Liver (tissue), 9 donors: ENCODE results near the gene STK39. TPM values are rescaled to one million over a fixed set of nuclear protein-coding genes. Genes with fewer than 3 reads are reported as not detected.

Source experiments
- DNase-seq: peaks from one replicate; pipeline ENCODE4 v3.0.0-alpha.2; 2017; ENCODE audit warnings: low spot score
- H3K27ac ChIP-seq, 2 donors: one replicate each; pipeline ENCODE4 v1.7.0; 2013; ENCODE audit warnings: inconsistent platforms in 2 of 2, low read length in 2 of 2, control low read depth in 1 of 2, low read depth in 1 of 2, mild to moderate bottlenecking in 1 of 2
- H3K27me3 ChIP-seq, 4 donors: one replicate each; pipeline versions ENCODE4 v1.6.1 to v1.7.0; 2013; ENCODE audit warnings: low read length in 3 of 4, inconsistent platforms in 1 of 4, mild to moderate bottlenecking in 1 of 4, moderate library complexity in 1 of 4; ENCODE audit not compliant: control insufficient read depth in 4 of 4, insufficient read depth in 4 of 4
- H3K36me3 ChIP-seq, 4 donors: one replicate each; pipeline versions ENCODE4 v1.6.1 to v1.7.0; 2013; ENCODE audit warnings: low read length in 3 of 4, mild to moderate bottlenecking in 3 of 4, low read depth in 1 of 4, moderate library complexity in 1 of 4; ENCODE audit not compliant: control insufficient read depth in 4 of 4, insufficient read depth in 3 of 4
- H3K4me1 ChIP-seq, 4 donors: one replicate each; pipeline versions ENCODE4 v1.6.1 to v1.7.0; 2013; ENCODE audit warnings: low read length in 3 of 4, mild to moderate bottlenecking in 3 of 4, moderate library complexity in 1 of 4; ENCODE audit not compliant: control insufficient read depth in 4 of 4, insufficient read depth in 4 of 4
- H3K4me3 ChIP-seq, 3 donors: one replicate each; pipeline versions ENCODE4 v1.6.1 to v1.7.0; 2013; ENCODE audit warnings: low read length in 3 of 3, control low read depth in 1 of 3, low read depth in 1 of 3, mild to moderate bottlenecking in 1 of 3
- H3K9ac ChIP-seq, 2 donors: one replicate each; pipeline ENCODE4 v1.7.0; 2013; ENCODE audit warnings: low read length in 2 of 2, mild to moderate bottlenecking in 2 of 2, moderate library complexity in 2 of 2, control low read depth in 1 of 2, low read depth in 1 of 2
- H3K9me3 ChIP-seq, 4 donors: one replicate each; pipeline versions ENCODE4 v1.6.1 to v1.7.0; 2013; ENCODE audit warnings: low read length in 3 of 4; ENCODE audit not compliant: control insufficient read depth in 4 of 4
- EGR1 ChIP-seq, 2 donors: IDR thresholded peaks; 2 replicates each; pipeline ENCODE4 v1.6.1; 2016 to 2018; ENCODE audit warnings: antibody characterized with exemption in 2 of 2, low read depth in 2 of 2
- FOXA1 ChIP-seq: IDR thresholded peaks from 2 replicates; pipeline ENCODE4 v1.6.1; 2016; ENCODE audit warnings: antibody characterized with exemption
- FOXA2 ChIP-seq: IDR thresholded peaks from 2 replicates; pipeline ENCODE4 v1.6.1; 2016; ENCODE audit warnings: antibody characterized with exemption
- GABPA ChIP-seq, 2 donors: IDR thresholded peaks in 1 of 2; conservative IDR thresholded peaks in 1 of 2; 2 replicates each; pipeline ENCODE4 v1.6.1; 2016; ENCODE audit warnings: antibody characterized with exemption in 2 of 2, mild to moderate bottlenecking in 1 of 2, moderate library complexity in 1 of 2
- HNF4A ChIP-seq, 2 donors: conservative IDR thresholded peaks; 2 replicates each; pipeline ENCODE4 v1.6.1; 2016; ENCODE audit warnings: antibody characterized with exemption in 2 of 2, mild to moderate bottlenecking in 2 of 2
- HNF4G ChIP-seq: IDR thresholded peaks from 2 replicates; pipeline ENCODE4 v1.6.1; 2016; ENCODE audit warnings: antibody characterized with exemption
- JUND ChIP-seq, 2 donors: IDR thresholded peaks; 2 replicates each; pipeline ENCODE4 v1.6.1; 2016; ENCODE audit warnings: antibody characterized with exemption in 2 of 2
- MAX ChIP-seq: IDR thresholded peaks from 2 replicates; pipeline ENCODE4 v1.6.1; 2016; ENCODE audit warnings: antibody characterized with exemption
- NR2F2 ChIP-seq: IDR thresholded peaks from 2 replicates; pipeline ENCODE4 v1.6.1; 2016; ENCODE audit warnings: antibody characterized with exemption
- RAD21 ChIP-seq, 2 donors: IDR thresholded peaks; 2 replicates each; pipeline ENCODE4 v1.6.1; 2016; ENCODE audit warnings: antibody characterized with exemption in 2 of 2, mild to moderate bottlenecking in 2 of 2
- REST ChIP-seq: IDR thresholded peaks from 2 replicates; pipeline ENCODE4 v1.6.1; 2016; ENCODE audit warnings: antibody characterized with exemption, mild to moderate bottlenecking
- RXRA ChIP-seq, 2 donors: IDR thresholded peaks; 2 replicates each; pipeline ENCODE4 v1.6.1; 2017 to 2018; ENCODE audit warnings: antibody characterized with exemption in 2 of 2, mild to moderate bottlenecking in 1 of 2
- TAF1 ChIP-seq: conservative IDR thresholded peaks from 2 replicates; pipeline ENCODE4 v1.6.1; 2016; ENCODE audit warnings: antibody characterized with exemption, mild to moderate bottlenecking
- YY1 ChIP-seq: IDR thresholded peaks from 2 replicates; pipeline ENCODE4 v1.6.1; 2016; ENCODE audit warnings: antibody characterized with exemption, mild to moderate bottlenecking
- ZBTB33 ChIP-seq: IDR thresholded peaks from 2 replicates; pipeline ENCODE4 v1.6.1; 2016; ENCODE audit warnings: antibody characterized with exemption
- WGBS: extraction: QIAGEN DNeasy Blood & Tissue Kit; methylation state at CpG from one replicate; pipeline ENCODE4 v1.1.7; 2013; 5-methylcytosine and 5-hydroxymethylcytosine counted together
- polyA plus RNA-seq, 2 donors: library from polyadenylated mRNA; stranded (reverse) in 1 of 2; unstranded in 1 of 2; fragments of 200-250 nt in 1 of 2; fragments of >200 nt in 1 of 2; fragmentation: Nextera tagmentation in 1 of 2; extraction: Ambion mirVana in 1 of 2; gene quantifications; one replicate each; pipeline versions ENCODE4 v1.2.1 to v1.2.3, GENCODE V29; 2013 to 2015
- total RNA-seq, 2 donors: library from RNA; depleted of rRNA; stranded (reverse); fragments of >200 nt; gene quantifications; one replicate each; pipeline ENCODE4 v1.2.3, GENCODE V29; 2014
- TF ChIP-seq, protein P1 (sequence below): IDR thresholded peaks from 2 replicates; pipeline ENCODE4 v1.6.1; 2016; ENCODE audit warnings: antibody characterized with exemption
- TF ChIP-seq, protein P2 (sequence below): fragments of 150-350 bp; IDR thresholded peaks from 2 replicates; pipeline ENCODE4 v1.5.1; 2017; ENCODE audit warnings: improper control_type of control experiment, low read depth, low read length; ENCODE audit not compliant: missing input control
- donor health status: healthy.
- donor health status: healthy.
- donor health status: healthy.
- donor health status: healthy.
- donor health status: healthy.

Gene STK39
- total and polyA plus RNA-seq, 4 donors, result 0.29 to 1.8 (median 0.73) TPM

GRCh38 chr2:167980439-167980838 lies 267.0 kb downstream of the STK39 start:
- DNase-seq, result no peak
- no peaks in the 10 kb centered on the region for H3K4me1 ChIP-seq
- no peak for TF ChIP-seq HNF4G
- no peak for TF ChIP-seq YY1
- TF ChIP-seq, protein P1, sequence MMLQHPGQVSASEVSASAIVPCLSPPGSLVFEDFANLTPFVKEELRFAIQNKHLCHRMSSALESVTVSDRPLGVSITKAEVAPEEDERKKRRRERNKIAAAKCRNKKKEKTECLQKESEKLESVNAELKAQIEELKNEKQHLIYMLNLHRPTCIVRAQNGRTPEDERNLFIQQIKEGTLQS, result no peak
- no peak for TF ChIP-seq TAF1
- H3K27ac ChIP-seq, result no peak overlapping the region
- H3K9me3 ChIP-seq, result no peaks in the 10 kb centered on the region
- no peaks in the 10 kb centered on the region for H3K27me3 ChIP-seq
- no peak overlapping the region for H3K9ac ChIP-seq
- H3K36me3 ChIP-seq, result no peaks in the 10 kb centered on the region
- H3K4me3 ChIP-seq, result no peak overlapping the region
- WGBS, result 83% methylated on average over 4 of the region's 4 CpGs

DNA sequence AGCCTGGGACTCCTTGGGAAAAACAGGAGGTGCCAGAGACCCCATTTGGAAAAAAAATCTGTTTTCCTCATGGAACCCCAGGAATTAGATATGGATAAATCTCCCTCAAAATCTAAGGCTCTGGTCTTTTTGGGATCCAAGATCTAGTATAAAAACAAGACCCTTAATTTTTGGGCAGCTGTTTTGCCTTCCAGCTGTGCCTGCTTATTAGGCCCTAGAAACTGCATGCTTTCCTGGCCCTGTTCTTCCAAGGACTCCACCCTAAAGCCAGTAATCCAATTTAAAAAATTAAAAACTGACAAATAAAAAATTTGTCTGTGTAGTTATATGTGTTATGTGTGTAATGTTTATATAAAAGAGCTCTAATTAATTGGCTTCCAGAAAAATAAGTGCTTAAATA lies 274.6 kb downstream of the STK39 start:
- Histone ChIP-seq H3K9ac (no peak overlapping the region), H3K4me1 (no peaks in the 10 kb centered on the region), H3K4me3 (no peak overlapping the region), H3K9me3 (peaks cover 0 to 4% (median 0%) of the 10 kb centered on the region in 4 donors), H3K27ac (no peak overlapping the region), H3K36me3 (no peaks in the 10 kb centered on the region), H3K27me3 (no peaks in the 10 kb centered on the region)
- DNase-seq, result no peak
- TF ChIP-seq RAD21 (IDR thresholded peaks at IDR 0.05) (no peak), EGR1 (IDR thresholded peaks at IDR 0.05; ENCODE audit: low read depth in 2 of 2) (no peak), GABPA (IDR thresholded peaks at IDR 0.05 in 1 of 2, conservative IDR thresholded peaks at IDR 0.05 in 1 of 2) (no peak), FOXA1 (no peak), REST (no peak), HNF4A (conservative IDR thresholded peaks at IDR 0.05) (no peak), JUND (IDR thresholded peaks at IDR 0.05) (no peak)
- TF ChIP-seq, protein P1, result no peak
- TF ChIP-seq, protein P2, sequence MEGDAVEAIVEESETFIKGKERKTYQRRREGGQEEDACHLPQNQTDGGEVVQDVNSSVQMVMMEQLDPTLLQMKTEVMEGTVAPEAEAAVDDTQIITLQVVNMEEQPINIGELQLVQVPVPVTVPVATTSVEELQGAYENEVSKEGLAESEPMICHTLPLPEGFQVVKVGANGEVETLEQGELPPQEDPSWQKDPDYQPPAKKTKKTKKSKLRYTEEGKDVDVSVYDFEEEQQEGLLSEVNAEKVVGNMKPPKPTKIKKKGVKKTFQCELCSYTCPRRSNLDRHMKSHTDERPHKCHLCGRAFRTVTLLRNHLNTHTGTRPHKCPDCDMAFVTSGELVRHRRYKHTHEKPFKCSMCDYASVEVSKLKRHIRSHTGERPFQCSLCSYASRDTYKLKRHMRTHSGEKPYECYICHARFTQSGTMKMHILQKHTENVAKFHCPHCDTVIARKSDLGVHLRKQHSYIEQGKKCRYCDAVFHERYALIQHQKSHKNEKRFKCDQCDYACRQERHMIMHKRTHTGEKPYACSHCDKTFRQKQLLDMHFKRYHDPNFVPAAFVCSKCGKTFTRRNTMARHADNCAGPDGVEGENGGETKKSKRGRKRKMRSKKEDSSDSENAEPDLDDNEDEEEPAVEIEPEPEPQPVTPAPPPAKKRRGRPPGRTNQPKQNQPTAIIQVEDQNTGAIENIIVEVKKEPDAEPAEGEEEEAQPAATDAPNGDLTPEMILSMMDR, result no peak

DNA sequence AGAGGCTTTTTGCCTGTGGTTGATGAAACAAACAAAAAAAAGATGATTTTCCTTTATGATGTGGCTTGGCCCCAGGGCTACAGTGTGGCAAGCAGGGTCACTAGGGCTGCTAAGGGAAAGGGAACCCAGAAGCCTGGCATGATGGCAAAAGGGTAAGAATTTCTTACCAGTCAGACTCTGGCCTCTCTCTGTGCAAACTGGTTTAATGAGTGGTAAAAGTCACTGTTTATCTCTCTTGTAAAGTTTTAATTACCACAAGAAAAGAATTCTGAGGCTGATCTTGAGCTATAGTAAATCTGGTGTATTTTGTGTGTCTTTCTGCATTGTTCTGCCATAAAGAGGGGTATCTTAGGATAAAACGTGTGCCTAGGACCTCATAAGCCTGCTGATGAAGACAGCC lies 275.4 kb downstream of the STK39 start:
- no peaks in the 10 kb centered on the region for H3K27me3 ChIP-seq
- no peaks in the 10 kb centered on the region for H3K36me3 ChIP-seq
- H3K9ac ChIP-seq, result no peak overlapping the region
- no peak overlapping the region for H3K4me3 ChIP-seq
- H3K27ac ChIP-seq, result no peak overlapping the region
- WGBS, result 84% methylated on average over 1 of the region's 1 CpG
- no peaks in the 10 kb centered on the region for H3K4me1 ChIP-seq
- H3K9me3 ChIP-seq, result peaks cover 0 to 4% (median 0%) of the 10 kb centered on the region in 4 donors
- no peak for DNase-seq
- no peak for TF ChIP-seq ZBTB33
- no peak for TF ChIP-seq MAX
- TF ChIP-seq, protein P1, result no peak
- TF ChIP-seq RAD21 (IDR thresholded peaks at IDR 0.05), result no peak
- no peak for TF ChIP-seq RXRA (IDR thresholded peaks at IDR 0.05)
- no peak for TF ChIP-seq NR2F2
- TF ChIP-seq FOXA2, result no peak
- TF ChIP-seq EGR1 (IDR thresholded peaks at IDR 0.05; ENCODE audit: low read depth in 2 of 2), result no peak
- TF ChIP-seq FOXA1, result no peak
- no peak for TF ChIP-seq HNF4A (conservative IDR thresholded peaks at IDR 0.05)
- TF ChIP-seq, protein P2, result no peak
- TF ChIP-seq GABPA (IDR thresholded peaks at IDR 0.05 in 1 of 2, conservative IDR thresholded peaks at IDR 0.05 in 1 of 2), result no peak
